ENCODE measurements around the gene LRRN2.

- TF ChIP-seq CTCF (IDR thresholded peaks at IDR 0.05) (no peak), POLR2AphosphoS5 (IDR thresholded peaks at IDR 0.05; ENCODE audit: low read depth, low read length) (no peak), SIN3A (IDR thresholded peaks at IDR 0.05; ENCODE audit: borderline replicate concordance, insufficient read depth, low read depth, low read length) (no peak), TCF7L2 (IDR thresholded peaks at IDR 0.05; ENCODE audit: low read depth, low read length) (no peak), REST (IDR thresholded peaks at IDR 0.05; ENCODE audit: insufficient read depth in 1 of 2, low read depth in 2 of 2, low read length in 1 of 2) (no peak)
Observed at GRCh38 chr1:204706838-204707509, 21.4 kb upstream of the LRRN2 start.
